Uterus (tissue), 2 donors: ENCODE results near the gene SLC38A2.

Experiments
- CTCF ChIP-seq, 4 experiments: fragments of 200-600 bp in 2 of 4; fragments of 450-650 bp in 2 of 4; sonication (generic) in 2 of 4; IDR thresholded peaks; one replicate each; pipeline ENCODE4 v1.5.1; 2016 to 2019; ENCODE audit warnings: antibody characterized with exemption in 4 of 4, mild to moderate bottlenecking in 2 of 4, moderate library complexity in 1 of 4
- POLR2A ChIP-seq, 2 donors: fragments of 450-650 bp; IDR thresholded peaks; one replicate each; pipeline ENCODE4 v1.6.1; 2016; ENCODE audit warnings: antibody characterized with exemption in 2 of 2, mild to moderate bottlenecking in 1 of 2, moderate library complexity in 1 of 2

GRCh38 chr12:46401662-46402061, 29.1 kb upstream of the SLC38A2 start:
- TF ChIP-seq POLR2A (IDR thresholded peaks at IDR 0.05): no peak
- TF ChIP-seq CTCF (IDR thresholded peaks at IDR 0.05): peak; percentile 12 to 47 (median 22)
